ENCODE data around the gene TRNP1.
A peak's percentile ranks its signal among the peaks of the same experiment; 100 is the strongest.

Gene TRNP1

GRCh38 chr1:27001570-27002360, 8.3 kb downstream of the TRNP1 start:
- DNase-seq (ENCODE audit: low spot score): peak; percentile 49

GRCh38 chr1:27003745-27004470, 10.4 kb downstream of the TRNP1 start:
- DNase-seq (ENCODE audit: low spot score): no peak

GRCh38 chr1:27004471-27005165, 11.1 kb downstream of the TRNP1 start:
- DNase-seq (ENCODE audit: low spot score): no peak

GRCh38 chr1:27005166-27005530, 11.7 kb downstream of the TRNP1 start:
- no peak for DNase-seq (ENCODE audit: low spot score)

GRCh38 chr1:27005648-27006496, 12.4 kb downstream of the TRNP1 start:
- no peak for DNase-seq (ENCODE audit: low spot score)

GRCh38 chr1:27006683-27007082, 13.2 kb downstream of the TRNP1 start:
- no peak for DNase-seq (ENCODE audit: low spot score)

- DNase-seq (ENCODE audit: low spot score): no peak
These were observed 14.6 kb downstream of the TRNP1 start for GRCh38 chr1:27007909-27008582.

- DNase-seq (ENCODE audit: low spot score): no peak
These were observed 16.2 kb downstream of the TRNP1 start for GRCh38 chr1:27009601-27010197.

- no peak for DNase-seq (ENCODE audit: low spot score)
These were observed 16.9 kb downstream of the TRNP1 start for GRCh38 chr1:27010226-27010994.

- no peak for DNase-seq (ENCODE audit: low spot score)
These were observed 17.7 kb downstream of the TRNP1 start for GRCh38 chr1:27011058-27011764.

GRCh38 chr1:27011976-27012563, 18.6 kb downstream of the TRNP1 start:
- DNase-seq (ENCODE audit: low spot score): no peak

- peak; percentile 44 for DNase-seq (ENCODE audit: low spot score)
These were observed 21.8 kb downstream of the TRNP1 start for GRCh38 chr1:27015260-27015659.

- no peak for DNase-seq (ENCODE audit: low spot score)
These were observed 22.9 kb downstream of the TRNP1 start for GRCh38 chr1:27016376-27016775.

GRCh38 chr1:27017207-27017606, 23.7 kb downstream of the TRNP1 start:
- no peak for DNase-seq (ENCODE audit: low spot score)

- DNase-seq (ENCODE audit: low spot score): no peak
These were observed 24.8 kb downstream of the TRNP1 start for GRCh38 chr1:27018316-27018715.

GRCh38 chr1:27021354-27022031, 28.0 kb downstream of the TRNP1 start:
- DNase-seq (ENCODE audit: low spot score): no peak

- no peak for DNase-seq (ENCODE audit: low spot score)
These were observed 32.2 kb downstream of the TRNP1 start for GRCh38 chr1:27025718-27026117.

All from NAMALWA (cell line).